Keratinocyte (primary cell): ENCODE results near the gene DIRAS1. TPM values are rescaled to one million over a fixed set of nuclear protein-coding genes. Genes with fewer than 3 reads are reported as not detected.

ENCODE experiments used
- DNase-seq: peaks from one replicate; pipeline ENCODE4 v3.0.0-alpha.2; 2011; ENCODE audit warnings: low read depth, missing footprints, low spot score
- FAIRE-seq: peaks from 2 replicates; lab custom pipeline; 2011; peaks lifted over from hg19 to GRCh38; lab: Jason Lieb, UNC
- H2AFZ ChIP-seq: 2 replicates; pipeline ENCODE4 v1.6.0; 2012; ENCODE audit warnings: low read length, control low read depth, inconsistent platforms; ENCODE audit not compliant: control insufficient read depth
- H3K27ac ChIP-seq: 2 replicates; pipeline ENCODE4 v1.5.1; 2011; ENCODE audit warnings: low read length; ENCODE audit not compliant: control insufficient read depth, insufficient read depth
- H3K27me3 ChIP-seq: 3 replicates; pipeline ENCODE4 v1.6.0; 2011; ENCODE audit warnings: low read length; ENCODE audit not compliant: control insufficient read depth, insufficient read depth; ENCODE audit errors: extremely low read depth
- H3K36me3 ChIP-seq, 2 experiments: 2 replicates in 1 of 2; 3 replicates in 1 of 2; pipeline ENCODE4 v1.5.1; 2011; ENCODE audit warnings: low read length in 2 of 2, mild to moderate bottlenecking in 1 of 2; ENCODE audit not compliant: control insufficient read depth in 2 of 2, insufficient read depth in 2 of 2; ENCODE audit errors: extremely low read depth in 1 of 2
- H3K4me1 ChIP-seq: 3 replicates; pipeline ENCODE4 v1.5.1; 2011; ENCODE audit warnings: low read length; ENCODE audit not compliant: control insufficient read depth, insufficient read depth; ENCODE audit errors: extremely low read depth
- H3K4me2 ChIP-seq: 3 replicates; pipeline ENCODE4 v1.6.0; 2011; ENCODE audit warnings: low read depth, low read length; ENCODE audit not compliant: control insufficient read depth, insufficient read depth; ENCODE audit errors: extremely low read depth
- H3K4me3 ChIP-seq, 3 experiments: fragments of 200-600 bp in 1 of 3; sonication (generic) in 1 of 3; 2 replicates in 2 of 3; 3 replicates in 1 of 3; pipeline ENCODE4 v1.5.1; 2011 to 2016; ENCODE audit warnings: low read length in 3 of 3, mild to moderate bottlenecking in 3 of 3, control low read depth in 2 of 3, inconsistent platforms in 1 of 3, low read depth in 1 of 3, mixed read lengths in 1 of 3, mixed run types in 1 of 3, moderate library complexity in 1 of 3; ENCODE audit not compliant: control insufficient read depth in 2 of 3, insufficient read depth in 2 of 3; ENCODE audit errors: extremely low read depth in 1 of 3
- H3K79me2 ChIP-seq: 2 replicates; pipeline ENCODE4 v1.6.0; 2012; ENCODE audit warnings: low read length; ENCODE audit not compliant: control insufficient read depth, insufficient read depth
- H3K9ac ChIP-seq: 3 replicates; pipeline ENCODE4 v1.6.0; 2011; ENCODE audit warnings: low read length; ENCODE audit not compliant: control insufficient read depth, insufficient read depth; ENCODE audit errors: extremely low read depth
- H3K9me1 ChIP-seq: 3 replicates; pipeline ENCODE4 v1.6.0; 2011; ENCODE audit warnings: low read length; ENCODE audit not compliant: control insufficient read depth, insufficient read depth; ENCODE audit errors: extremely low read depth
- H3K9me3 ChIP-seq: 2 replicates; pipeline ENCODE4 v1.5.1; 2012; ENCODE audit warnings: low read depth, low read length; ENCODE audit not compliant: control insufficient read depth
- H4K20me1 ChIP-seq: 3 replicates; pipeline ENCODE4 v1.6.0; 2011; ENCODE audit warnings: low read length; ENCODE audit not compliant: control insufficient read depth, insufficient read depth; ENCODE audit errors: extremely low read depth
- CTCF ChIP-seq, 3 experiments: IDR thresholded peaks in 1 of 3; conservative IDR thresholded peaks in 1 of 3; optimal IDR thresholded peaks in 1 of 3; 2 replicates in 2 of 3; 3 replicates in 1 of 3; pipeline versions ENCODE3 to v1.5.1; 2011; ENCODE audit warnings: low read length in 3 of 3, mild to moderate bottlenecking in 3 of 3, moderate library complexity in 2 of 3, control low read depth in 1 of 3, inconsistent platforms in 1 of 3; ENCODE audit not compliant: insufficient read depth in 2 of 3; ENCODE audit errors: extremely low read depth in 1 of 3
- EZH2 ChIP-seq: IDR thresholded peaks from one replicate; pipeline ENCODE4 v1.6.1; 2012; ENCODE audit warnings: inconsistent platforms, mild to moderate bottlenecking, low read length, moderate library complexity
- dilution Hi-C: fragments of 300-500 bp; cut with MboI; formaldehyde crosslinking; loops from one replicate; pipeline ENCODE4 v1.7.0; 2020; ENCODE audit warnings: low sequenced_read_pairs; ENCODE audit not compliant: extremely low pct_ligation_motif_present
- polyA plus RNA-seq, 5 experiments: library from polyadenylated mRNA; depleted of rRNA in 3 of 5; stranded (reverse) in 3 of 5; stranded (forward) in 1 of 5; unstranded in 1 of 5; fragments of >200 nt; gene quantifications; 1 replicate in 1 of 5; 2 replicates in 3 of 5; 3 replicates in 1 of 5; pipeline versions ENCODE4 v1.2.1 to v1.2.3, GENCODE V29; 2011 to 2012; ENCODE audit warnings: missing spikeins in 2 of 5, low read depth in 1 of 5, low replicate concordance in 1 of 5

DIRAS1 gene
- polyA plus RNA-seq, 1 donor (not counting 4 experiments of a cell fraction or from before 2014, with no cell fraction given): 0.10 TPM

DNA sequence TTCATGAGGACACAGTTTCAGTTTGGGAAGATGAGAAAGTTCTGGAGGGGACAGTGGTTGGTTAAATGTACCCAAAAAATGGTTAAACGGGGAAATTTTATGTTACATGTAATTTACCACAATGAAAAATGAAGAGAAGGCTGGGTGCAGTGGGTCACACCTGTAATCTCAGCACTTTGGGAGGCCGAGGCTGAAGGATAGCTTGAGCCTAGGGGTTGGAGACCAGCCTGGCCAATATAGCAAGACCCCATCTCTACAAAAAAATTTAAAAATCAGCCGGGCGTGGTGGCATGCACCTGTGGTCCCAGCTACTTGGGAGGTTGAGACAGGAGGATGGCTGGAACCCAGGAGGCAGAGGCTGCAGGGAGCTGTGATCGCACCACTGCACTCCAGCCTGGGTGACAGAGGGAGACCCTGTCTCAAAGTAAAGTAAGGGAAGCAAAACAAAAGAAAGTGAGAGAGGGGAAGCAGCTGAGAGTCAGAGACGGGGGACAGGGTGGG lies 35.9 kb downstream of the DIRAS1 start:
- FAIRE-seq (no peak), DNase-seq (no peak)
- Histone ChIP-seq H4K20me1 (no peaks in the 10 kb centered on the region), H3K9ac (no peak overlapping the region), H3K4me2 (no peak overlapping the region), H3K4me3 (no peak overlapping the region), H2AFZ (no peak overlapping the region), H3K36me3 (no peaks in the 10 kb centered on the region), H3K27me3 (no peaks in the 10 kb centered on the region), H3K27ac (no peak overlapping the region), H3K9me3 (no peaks in the 10 kb centered on the region), H3K4me1 (no peaks in the 10 kb centered on the region), H3K79me2 (no peaks in the 10 kb centered on the region), H3K9me1 (no peaks in the 10 kb centered on the region)
- TF ChIP-seq EZH2: no peak
- TF ChIP-seq CTCF (optimal IDR thresholded peaks at IDR 0.05 in 1 of 3, IDR thresholded peaks at IDR 0.05 in 1 of 3, conservative IDR thresholded peaks at IDR 0.05 in 1 of 3; ENCODE audit: extremely low read depth in 1 of 3, insufficient read depth in 2 of 3, low read length in 3 of 3): no peak
- dilution Hi-C loops: no loop called here

GRCh38 chr19:2683430-2684003 lies 37.7 kb downstream of the DIRAS1 start:
- Histone ChIP-seq H3K9ac (no peak overlapping the region), H3K36me3 (no peaks in the 10 kb centered on the region), H3K9me3 (no peaks in the 10 kb centered on the region), H2AFZ (no peak overlapping the region), H4K20me1 (no peaks in the 10 kb centered on the region), H3K27me3 (no peaks in the 10 kb centered on the region), H3K79me2 (no peaks in the 10 kb centered on the region), H3K4me1 (no peaks in the 10 kb centered on the region), H3K4me2 (no peak overlapping the region), H3K4me3 (no peak overlapping the region), H3K27ac (no peak overlapping the region), H3K9me1 (no peaks in the 10 kb centered on the region)
- TF ChIP-seq CTCF (optimal IDR thresholded peaks at IDR 0.05 in 1 of 3, IDR thresholded peaks at IDR 0.05 in 1 of 3, conservative IDR thresholded peaks at IDR 0.05 in 1 of 3; ENCODE audit: extremely low read depth in 1 of 3, insufficient read depth in 2 of 3, low read length in 3 of 3): no peak
- TF ChIP-seq EZH2: no peak
- dilution Hi-C loops: no loop called here
- DNase-seq: no peak
- no peak for FAIRE-seq
